Measurements from ENCODE around the gene CYB561D2.
A peak's percentile ranks its signal among the peaks of the same experiment; 100 is the strongest.

The CYB561D2 gene

GRCh38 chr3:50365080-50365841 is 14.6 kb downstream of the CYB561D2 start:
- DNase-seq (ENCODE audit: low read depth in 2 of 2) = peak; percentile 84 to 89

- DNase-seq (ENCODE audit: low read depth in 2 of 2) = no peak
Observed at GRCh38 chr3:50365842-50366220, 15.2 kb downstream of the CYB561D2 start.

- DNase-seq (ENCODE audit: low read depth in 2 of 2) = no peak
Observed at GRCh38 chr3:50369012-50369670, 18.5 kb downstream of the CYB561D2 start.

- DNase-seq (ENCODE audit: low read depth in 2 of 2) = no peak
Observed at GRCh38 chr3:50370594-50370993, 19.9 kb downstream of the CYB561D2 start.

GRCh38 chr3:50371133-50371685 is 20.5 kb downstream of the CYB561D2 start:
- DNase-seq (ENCODE audit: low read depth in 2 of 2) = no peak

- DNase-seq (ENCODE audit: low read depth in 2 of 2) = no peak
Observed at GRCh38 chr3:50372349-50372748, 21.7 kb downstream of the CYB561D2 start.

GRCh38 chr3:50373146-50374051 is 22.7 kb downstream of the CYB561D2 start:
- no peak for DNase-seq (ENCODE audit: low read depth in 2 of 2)

GRCh38 chr3:50374363-50375257 is 23.9 kb downstream of the CYB561D2 start:
- DNase-seq (ENCODE audit: low read depth in 2 of 2) = no peak

GRCh38 chr3:50375258-50375931 is 24.7 kb downstream of the CYB561D2 start:
- DNase-seq (ENCODE audit: low read depth in 2 of 2) = no peak

GRCh38 chr3:50378024-50378423 is 27.4 kb downstream of the CYB561D2 start:
- no peak for DNase-seq (ENCODE audit: low read depth in 2 of 2)

- no peak for DNase-seq (ENCODE audit: low read depth in 2 of 2)
Observed at GRCh38 chr3:50378757-50379156, 28.1 kb downstream of the CYB561D2 start.

- DNase-seq (ENCODE audit: low read depth in 2 of 2) = no peak
Observed at GRCh38 chr3:50380405-50381085, 29.9 kb downstream of the CYB561D2 start.

GRCh38 chr3:50381383-50381782 is 30.7 kb downstream of the CYB561D2 start:
- no peak for DNase-seq (ENCODE audit: low read depth in 2 of 2)

- DNase-seq (ENCODE audit: low read depth in 2 of 2) = no peak
Observed at GRCh38 chr3:50382722-50383121, 32.1 kb downstream of the CYB561D2 start.

GRCh38 chr3:50383750-50384149 is 33.1 kb downstream of the CYB561D2 start:
- no peak for DNase-seq (ENCODE audit: low read depth in 2 of 2)

- no peak for DNase-seq (ENCODE audit: low read depth in 2 of 2)
Observed at GRCh38 chr3:50385754-50386153, 35.1 kb downstream of the CYB561D2 start.

- DNase-seq (ENCODE audit: low read depth in 2 of 2) = no peak
Observed at GRCh38 chr3:50388016-50388719, 37.5 kb downstream of the CYB561D2 start.

GRCh38 chr3:50388720-50389413 is 38.2 kb downstream of the CYB561D2 start:
- DNase-seq (ENCODE audit: low read depth in 2 of 2) = no peak

GRCh38 chr3:50389414-50389767 is 38.7 kb downstream of the CYB561D2 start:
- DNase-seq (ENCODE audit: low read depth in 2 of 2) = no peak

Data from stimulated activated CD8-positive, alpha-beta memory T cell treated with anti-CD3 and anti-CD28 coated beads, Interleukin-15, amount 100 ng/mL, for 48 hours (primary cell).